ENCODE data around the gene PLCB4.

Gene PLCB4

GRCh38 chr20:9223296-9223695 lies 154.4 kb downstream of the PLCB4 start:
- DNase-seq (ENCODE audit: low spot score), result no peak

- no peak for DNase-seq (ENCODE audit: low spot score)
Observed at GRCh38 chr20:9225879-9226278, 157.0 kb downstream of the PLCB4 start.

GRCh38 chr20:9227896-9228615 lies 159.2 kb downstream of the PLCB4 start:
- no peak for DNase-seq (ENCODE audit: low spot score)

GRCh38 chr20:9228774-9229450 lies 160.0 kb downstream of the PLCB4 start:
- DNase-seq (ENCODE audit: low spot score), result no peak

- DNase-seq (ENCODE audit: low spot score), result no peak
Observed at GRCh38 chr20:9230406-9230805, 161.5 kb downstream of the PLCB4 start.

GRCh38 chr20:9233804-9234203 lies 164.9 kb downstream of the PLCB4 start:
- no peak for DNase-seq (ENCODE audit: low spot score)

- no peak for DNase-seq (ENCODE audit: low spot score)
Observed at GRCh38 chr20:9235518-9235917, 166.6 kb downstream of the PLCB4 start.

GRCh38 chr20:9236458-9236857 lies 167.6 kb downstream of the PLCB4 start:
- DNase-seq (ENCODE audit: low spot score), result no peak

- no peak for DNase-seq (ENCODE audit: low spot score)
Observed at GRCh38 chr20:9241232-9241692, 172.4 kb downstream of the PLCB4 start.

- DNase-seq (ENCODE audit: low spot score), result no peak
Observed at GRCh38 chr20:9241721-9242427, 173.0 kb downstream of the PLCB4 start.

- no peak for DNase-seq (ENCODE audit: low spot score)
Observed at GRCh38 chr20:9243986-9244385, 175.1 kb downstream of the PLCB4 start.

- DNase-seq (ENCODE audit: low spot score), result no peak
Observed at GRCh38 chr20:9244811-9245210, 175.9 kb downstream of the PLCB4 start.

- no peak for DNase-seq (ENCODE audit: low spot score)
Observed at GRCh38 chr20:9246731-9247130, 177.8 kb downstream of the PLCB4 start.

- no peak for DNase-seq (ENCODE audit: low spot score)
Observed at GRCh38 chr20:9250511-9250910, 181.6 kb downstream of the PLCB4 start.

- DNase-seq (ENCODE audit: low spot score), result no peak
Observed at GRCh38 chr20:9253006-9253539, 184.2 kb downstream of the PLCB4 start.

GRCh38 chr20:9255171-9255570 lies 186.3 kb downstream of the PLCB4 start:
- no peak for DNase-seq (ENCODE audit: low spot score)

- no peak for DNase-seq (ENCODE audit: low spot score)
Observed at GRCh38 chr20:9256393-9256792, 187.5 kb downstream of the PLCB4 start.

GRCh38 chr20:9258901-9259300 lies 190.0 kb downstream of the PLCB4 start:
- DNase-seq (ENCODE audit: low spot score), result no peak

GRCh38 chr20:9260027-9260426 lies 191.1 kb downstream of the PLCB4 start:
- no peak for DNase-seq (ENCODE audit: low spot score)

GRCh38 chr20:9261781-9262180 lies 192.9 kb downstream of the PLCB4 start:
- DNase-seq (ENCODE audit: low spot score), result no peak

- DNase-seq (ENCODE audit: low spot score), result no peak
Observed at GRCh38 chr20:9262653-9263194, 193.8 kb downstream of the PLCB4 start.

GRCh38 chr20:9269280-9269971 lies 200.5 kb downstream of the PLCB4 start:
- no peak for DNase-seq (ENCODE audit: low spot score)

All from germinal center (tissue), 1 donor.